Endothelial cell of umbilical vein (primary cell): ENCODE results near the gene NSUN6. TPM values are rescaled to one million over a fixed set of nuclear protein-coding genes. Genes with fewer than 3 reads are reported as not detected.

Experiments used
- BruUV-seq: library from RNA; stranded (reverse); fragments of 400-500 nt; replicated peaks from 2 replicates; lab custom pipeline; 2021; lab: Mats Ljungman, UMichigan
- CTCF ChIA-PET: fragments of 300-600, 350-600 bp; sonication (Branson Sonifier 250); formaldehyde crosslinking; loops from one replicate; lab custom pipeline; 2021; ENCODE audit warnings: antibody characterized with exemption, inconsistent platforms; lab: Charles Lee
- POLR2A ChIA-PET: fragments of 300-600, 350-600 bp; sonication (Branson Sonifier 250); formaldehyde crosslinking; loops from one replicate; lab custom pipeline; 2021; ENCODE audit warnings: antibody characterized with exemption, inconsistent platforms; lab: Charles Lee
- DNase-seq: peaks from one replicate; pipeline ENCODE4 v3.0.0-alpha.2; 2011; ENCODE audit warnings: low read depth, low spot score
- FAIRE-seq: peaks from 2 replicates; lab custom pipeline; 2011; peaks lifted over from hg19 to GRCh38; lab: Jason Lieb, UNC
- H2AFZ ChIP-seq: 2 replicates; pipeline ENCODE4 v1.6.0; 2012; ENCODE audit warnings: low read depth, low read length, control low read depth, inconsistent platforms
- H3K27ac ChIP-seq: 2 replicates; pipeline ENCODE4 v1.5.1; 2011; ENCODE audit warnings: low read depth, mild to moderate bottlenecking, control low read depth, low read length, moderate library complexity; ENCODE audit not compliant: insufficient read depth
- H3K27me3 ChIP-seq, 2 experiments: 2 replicates each; pipeline versions ENCODE4 v1.6.0 to v1.6.1; 2011; ENCODE audit warnings: low read length in 2 of 2, mixed read lengths in 1 of 2; ENCODE audit not compliant: control insufficient read depth in 2 of 2, insufficient read depth in 2 of 2
- H3K36me3 ChIP-seq, 2 experiments: 2 replicates in 1 of 2; 3 replicates in 1 of 2; pipeline ENCODE4 v1.5.1; 2011; ENCODE audit warnings: low read length in 2 of 2, mild to moderate bottlenecking in 1 of 2, moderate library complexity in 1 of 2; ENCODE audit not compliant: control insufficient read depth in 2 of 2, insufficient read depth in 2 of 2; ENCODE audit errors: extremely low read depth in 1 of 2
- H3K4me1 ChIP-seq: 3 replicates; pipeline ENCODE4 v1.5.1; 2011; ENCODE audit warnings: mild to moderate bottlenecking, low read length; ENCODE audit not compliant: control insufficient read depth, insufficient read depth; ENCODE audit errors: extremely low read depth
- H3K4me2 ChIP-seq: 2 replicates; pipeline ENCODE4 v1.6.1; 2011; ENCODE audit warnings: low read length, control low read depth, mixed read lengths; ENCODE audit not compliant: insufficient read depth
- H3K4me3 ChIP-seq, 3 experiments: fragments of 200-600 bp in 1 of 3; sonication (generic), shearing (Covaris generic) in 1 of 3; replicated peaks in 1 of 3; 2 replicates each; pipeline ENCODE4 v1.5.1; 2011 to 2016; ENCODE audit warnings: control low read depth in 3 of 3, low read length in 3 of 3, mild to moderate bottlenecking in 2 of 3, inconsistent platforms in 1 of 3, low read depth in 1 of 3, moderate library complexity in 1 of 3; ENCODE audit not compliant: insufficient read depth in 1 of 3
- H3K79me2 ChIP-seq: 2 replicates; pipeline ENCODE4 v1.6.0; 2012; ENCODE audit warnings: low read length, inconsistent platforms; ENCODE audit not compliant: control insufficient read depth, insufficient read depth
- H3K9ac ChIP-seq: replicated peaks from 2 replicates; pipeline ENCODE3; 2011; ENCODE audit warnings: low read length, control low read depth; ENCODE audit not compliant: insufficient read depth; ENCODE audit errors: extremely low read depth
- H3K9me1 ChIP-seq: replicated peaks from 3 replicates; pipeline ENCODE4 v1.6.0; 2011; ENCODE audit warnings: mild to moderate bottlenecking, low read length; ENCODE audit not compliant: control insufficient read depth, insufficient read depth; ENCODE audit errors: extremely low read depth
- H3K9me3 ChIP-seq: replicated peaks from 2 replicates; pipeline ENCODE4 v1.5.1; 2012; ENCODE audit warnings: low read length, inconsistent platforms; ENCODE audit not compliant: control insufficient read depth, insufficient read depth
- H4K20me1 ChIP-seq: replicated peaks from 2 replicates; pipeline ENCODE3; 2011; ENCODE audit warnings: mild to moderate bottlenecking, low read length; ENCODE audit not compliant: control insufficient read depth, insufficient read depth; ENCODE audit errors: extremely low read depth
- CTCF ChIP-seq, 2 donors: IDR thresholded peaks; 1 replicate in 1 of 2; 2 replicates in 1 of 2; pipeline ENCODE4 v1.5.1; 2011; ENCODE audit warnings: low read length in 2 of 2, mild to moderate bottlenecking in 2 of 2, moderate library complexity in 2 of 2, control low read depth in 1 of 2, inconsistent platforms in 1 of 2, low read depth in 1 of 2; ENCODE audit not compliant: insufficient read depth in 1 of 2; ENCODE audit errors: extremely low read depth in 1 of 2
- EZH2 ChIP-seq: IDR thresholded peaks from 2 replicates; pipeline ENCODE4 v1.6.1; 2012; ENCODE audit warnings: borderline replicate concordance, low read depth, mild to moderate bottlenecking, moderate library complexity, low read length, inconsistent platforms; ENCODE audit not compliant: severe bottlenecking
- FOS ChIP-seq: IDR thresholded peaks from 2 replicates; pipeline ENCODE4 v1.6.1; 2011; ENCODE audit warnings: mild to moderate bottlenecking, low read length, moderate library complexity, borderline replicate concordance; ENCODE audit not compliant: insufficient read depth
- GATA2 ChIP-seq: IDR thresholded peaks from 2 replicates; pipeline ENCODE4 v1.7.0; 2011; ENCODE audit warnings: low read depth, mild to moderate bottlenecking, moderate library complexity, mixed read lengths, low read length; ENCODE audit not compliant: insufficient read length, insufficient read depth
- JUN ChIP-seq: IDR thresholded peaks from 2 replicates; pipeline ENCODE4 v1.6.1; 2011; ENCODE audit warnings: borderline replicate concordance, low read depth; ENCODE audit not compliant: insufficient read length, insufficient read depth
- MAX ChIP-seq: IDR thresholded peaks from 2 replicates; pipeline ENCODE4 v1.6.1; 2011; ENCODE audit not compliant: insufficient read depth, insufficient read length
- MYC ChIP-seq: IDR thresholded peaks from one replicate; pipeline ENCODE4 v1.6.1; 2011; ENCODE audit warnings: mild to moderate bottlenecking, low read depth, low read length
- POLR2A ChIP-seq: IDR thresholded peaks from 2 replicates; pipeline ENCODE4 v1.6.1; 2012; ENCODE audit warnings: low read depth, mild to moderate bottlenecking, control low read depth, low read length
- POLR2AphosphoS5 ChIP-seq: IDR thresholded peaks from 2 replicates; pipeline ENCODE4 v1.6.1; 2012; ENCODE audit warnings: low read depth, mild to moderate bottlenecking, control low read depth, low read length, moderate library complexity; ENCODE audit not compliant: insufficient read depth
- dilution Hi-C: fragments of 300-500 bp; cut with MboI; formaldehyde crosslinking; loops from one replicate; pipeline ENCODE4 v1.15.0; 2019; ENCODE audit warnings: low sequenced_read_pairs; ENCODE audit not compliant: extremely low pct_ligation_motif_present
- intact Hi-C: fragments of 100-400 bp; cut with micrococcal nuclease; formaldehyde crosslinking; loops from one replicate; pipeline ENCODE4 v1.10.0; 2022
- polyA plus RNA-seq, 4 experiments: library from polyadenylated mRNA; depleted of rRNA in 3 of 4; stranded (reverse) in 3 of 4; unstranded in 1 of 4; fragments of >200 nt; gene quantifications; 2 replicates each; pipeline versions ENCODE4 v1.2.1 to v1.2.3, GENCODE V29; 2011 to 2012; ENCODE audit warnings: missing spikeins in 1 of 4
- total RNA-seq: library from RNA; stranded (reverse); gene quantifications from 2 replicates; pipeline ENCODE4 v1.2.3, GENCODE V29; 2021

Gene NSUN6
- total and polyA plus RNA-seq, 2 donors (not counting 3 experiments of a cell fraction or from before 2014, with no cell fraction given): 3.3 to 5.2 TPM

- no peaks in the 10 kb centered on the region for H3K27me3 ChIP-seq
- no peak overlapping the region for H3K4me2 ChIP-seq
- no peaks in the 10 kb centered on the region for H3K9me1 ChIP-seq
- no peaks in the 10 kb centered on the region for H3K36me3 ChIP-seq
- no peaks in the 10 kb centered on the region for H4K20me1 ChIP-seq
- no peaks in the 10 kb centered on the region for H3K9me3 ChIP-seq
- FAIRE-seq (no peak), DNase-seq (no peak)
- no peak overlapping the region for H3K9ac ChIP-seq
- dilution Hi-C loops (no loop called here), intact Hi-C loops (no loop called here)
- H3K79me2 ChIP-seq: peaks cover 11% of the 10 kb centered on the region
- no peak overlapping the region for H3K4me3 ChIP-seq
- POLR2A ChIA-PET: no interaction called here
- H3K27ac ChIP-seq: no peak overlapping the region
- peaks cover 21% of the 10 kb centered on the region for H3K4me1 ChIP-seq
- H2AFZ ChIP-seq: no peak overlapping the region
- TF ChIP-seq EZH2 (no peak), MYC (no peak), POLR2AphosphoS5 (no peak), POLR2A (no peak), JUN (no peak), FOS (no peak), GATA2 (no peak), CTCF (IDR thresholded peaks at IDR 0.05; ENCODE audit: extremely low read depth in 1 of 2, insufficient read depth in 1 of 2, low read depth in 1 of 2, low read length in 2 of 2) (no peak), MAX (no peak)
- CTCF ChIA-PET: interaction anchor here (1.3 to 2.1 kb wide), 2 partner anchors 11 kb away, joined by 4 to 9 read pairs; partner anchors contain the start of gene ARL5B
- BruUV-seq: no TSS peak
These were observed 3.4 kb downstream of the NSUN6 start for GRCh38 chr10:18647945-18648344.
